GM19240 (cell line): ENCODE results near the gene PPP1R13L.

Experiments
- DNase-seq: peaks from one replicate; pipeline ENCODE4 v3.0.0; 2011; ENCODE audit warnings: low spot score; ENCODE audit not compliant: insufficient read length

PPP1R13L gene, protein sequence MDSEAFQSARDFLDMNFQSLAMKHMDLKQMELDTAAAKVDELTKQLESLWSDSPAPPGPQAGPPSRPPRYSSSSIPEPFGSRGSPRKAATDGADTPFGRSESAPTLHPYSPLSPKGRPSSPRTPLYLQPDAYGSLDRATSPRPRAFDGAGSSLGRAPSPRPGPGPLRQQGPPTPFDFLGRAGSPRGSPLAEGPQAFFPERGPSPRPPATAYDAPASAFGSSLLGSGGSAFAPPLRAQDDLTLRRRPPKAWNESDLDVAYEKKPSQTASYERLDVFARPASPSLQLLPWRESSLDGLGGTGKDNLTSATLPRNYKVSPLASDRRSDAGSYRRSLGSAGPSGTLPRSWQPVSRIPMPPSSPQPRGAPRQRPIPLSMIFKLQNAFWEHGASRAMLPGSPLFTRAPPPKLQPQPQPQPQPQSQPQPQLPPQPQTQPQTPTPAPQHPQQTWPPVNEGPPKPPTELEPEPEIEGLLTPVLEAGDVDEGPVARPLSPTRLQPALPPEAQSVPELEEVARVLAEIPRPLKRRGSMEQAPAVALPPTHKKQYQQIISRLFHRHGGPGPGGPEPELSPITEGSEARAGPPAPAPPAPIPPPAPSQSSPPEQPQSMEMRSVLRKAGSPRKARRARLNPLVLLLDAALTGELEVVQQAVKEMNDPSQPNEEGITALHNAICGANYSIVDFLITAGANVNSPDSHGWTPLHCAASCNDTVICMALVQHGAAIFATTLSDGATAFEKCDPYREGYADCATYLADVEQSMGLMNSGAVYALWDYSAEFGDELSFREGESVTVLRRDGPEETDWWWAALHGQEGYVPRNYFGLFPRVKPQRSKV

GRCh38 chr19:45404557-45405434 lies at the start of gene PPP1R13L:
Gene PPP1R13L (minus strand): TSS chr19:45405069. CDS start chr19:45398318, 6,751 bp downstream.
- DNase-seq: peak; percentile 62

GRCh38 chr19:45451850-45452387 lies 47.0 kb upstream of the PPP1R13L start:
- no peak for DNase-seq

DNA sequence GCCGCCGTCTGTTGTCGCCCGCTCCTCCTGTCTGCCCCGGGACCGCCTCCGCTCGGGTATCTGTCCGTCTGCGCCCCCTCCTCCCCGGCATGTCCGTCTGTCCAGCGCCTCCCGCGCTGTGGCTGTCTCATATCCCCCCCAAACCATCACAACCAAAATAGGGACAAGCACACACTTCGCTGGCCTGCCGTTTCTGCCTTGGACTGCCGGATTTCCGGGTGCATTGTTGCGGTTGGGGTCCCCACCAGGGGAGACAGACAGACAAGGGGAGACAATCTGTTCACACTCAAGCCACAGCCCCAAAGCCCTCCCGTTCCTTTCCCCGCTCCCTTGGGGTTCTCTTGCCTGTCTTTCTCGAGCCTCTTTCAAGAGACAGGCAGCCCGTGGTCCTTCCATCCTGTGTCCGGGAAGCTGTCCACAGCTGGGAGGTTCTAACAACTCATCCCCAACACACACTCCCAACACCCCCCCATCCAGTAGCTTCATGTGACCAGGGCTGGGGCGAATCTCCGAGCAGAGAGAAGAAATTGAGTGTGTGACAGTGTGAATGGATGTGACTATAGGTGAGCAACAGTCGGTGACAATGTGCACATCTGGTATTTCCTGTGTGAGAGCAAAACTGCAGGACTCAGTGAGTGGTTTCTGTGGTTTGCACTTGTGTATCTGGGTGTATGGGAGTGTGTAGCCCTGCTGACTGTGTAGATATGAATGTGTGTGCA lies 46.4 kb upstream of the PPP1R13L start:
- no peak for DNase-seq

DNA sequence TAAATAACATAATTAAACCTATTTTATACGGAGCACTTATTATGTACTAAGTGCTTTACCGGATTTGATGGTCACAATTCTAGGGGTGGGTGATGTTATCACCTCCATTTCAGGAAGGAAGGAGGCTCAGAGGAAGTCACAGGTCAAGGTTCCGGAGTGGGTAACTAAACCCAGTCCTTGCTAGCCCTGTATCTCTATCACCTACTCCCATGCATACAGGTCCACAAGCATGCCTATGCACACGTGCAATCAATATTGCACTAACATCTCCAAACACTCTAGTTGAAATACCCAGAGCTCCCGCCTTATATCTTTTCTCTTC lies 45.1 kb upstream of the PPP1R13L start:
- no peak for DNase-seq

- DNase-seq: no peak
Observed at GRCh38 chr19:45448887-45449299, 44.0 kb upstream of the PPP1R13L start.

DNA sequence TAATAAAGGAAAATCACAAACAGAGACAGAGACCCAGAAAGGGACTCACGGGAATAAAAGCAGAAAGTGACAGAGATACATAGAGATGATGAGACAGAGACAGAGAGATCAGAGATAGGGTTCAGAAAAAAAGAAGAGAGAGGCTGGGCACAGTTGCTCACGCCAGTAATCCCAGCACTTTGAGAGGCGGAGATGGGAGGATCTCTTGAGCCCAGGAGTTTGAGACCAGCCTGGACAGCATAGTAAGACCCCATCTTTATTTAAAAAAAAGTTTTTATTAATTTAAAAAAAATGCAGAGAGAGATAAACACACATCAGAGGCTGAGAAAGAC lies 43.5 kb upstream of the PPP1R13L start:
- DNase-seq: no peak

DNA sequence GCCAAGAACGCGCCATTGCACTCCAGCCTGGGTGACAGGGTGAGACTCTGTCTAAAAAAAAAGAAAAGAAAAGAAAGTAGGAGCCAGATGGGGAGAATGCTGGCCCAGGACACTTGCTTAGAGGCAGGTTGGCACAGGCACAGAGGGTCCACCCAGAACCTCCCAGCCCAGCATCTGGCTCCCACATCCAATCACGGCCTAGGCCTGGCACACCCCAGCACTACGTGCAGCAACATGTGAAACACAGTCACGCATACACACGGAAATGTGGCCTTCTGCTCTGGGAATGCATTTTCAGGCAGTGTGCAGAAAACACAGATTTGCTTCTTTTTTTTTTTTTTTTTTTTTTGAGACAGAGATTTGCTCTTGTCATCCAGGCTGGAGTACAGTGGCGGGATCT lies 42.1 kb upstream of the PPP1R13L start:
- DNase-seq: no peak

DNA sequence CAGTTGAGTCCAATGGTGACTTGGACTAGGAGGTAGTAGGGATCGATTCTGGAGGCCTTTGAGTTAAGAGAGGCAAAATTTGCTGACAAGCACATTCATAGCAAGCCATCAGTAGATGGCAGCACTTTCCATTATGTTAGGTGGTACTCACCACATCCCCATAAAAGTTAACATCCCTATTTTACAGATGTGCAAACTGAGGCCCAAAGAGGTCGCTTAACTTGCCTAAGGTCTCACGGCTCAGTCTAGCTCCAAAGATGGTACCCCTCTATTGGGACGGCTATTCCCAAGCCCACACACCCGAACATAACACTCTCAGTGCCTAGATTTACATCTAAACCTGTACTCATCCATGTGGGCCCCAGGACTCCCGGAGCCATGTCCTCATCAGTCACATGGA lies 41.4 kb upstream of the PPP1R13L start:
- DNase-seq: no peak

DNA sequence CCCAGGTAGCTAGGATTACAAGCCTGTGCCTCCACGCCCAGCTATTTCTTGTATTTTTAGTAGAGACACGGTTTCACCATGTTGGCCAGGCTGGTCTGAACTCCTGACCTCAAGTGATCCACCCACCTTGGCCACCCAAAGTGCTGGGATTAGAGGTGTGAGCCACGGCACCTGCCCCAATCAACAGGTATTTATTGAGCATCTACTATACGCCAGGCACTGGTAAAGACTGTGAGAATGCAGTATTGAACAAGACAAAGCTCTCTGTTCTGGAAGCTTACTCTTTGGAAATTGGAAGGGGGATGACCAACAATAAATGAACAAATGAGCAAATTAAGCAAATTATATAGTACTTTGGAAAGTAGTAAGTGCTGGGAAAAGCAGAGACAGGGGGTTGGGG lies 40.3 kb upstream of the PPP1R13L start:
- no peak for DNase-seq

DNA sequence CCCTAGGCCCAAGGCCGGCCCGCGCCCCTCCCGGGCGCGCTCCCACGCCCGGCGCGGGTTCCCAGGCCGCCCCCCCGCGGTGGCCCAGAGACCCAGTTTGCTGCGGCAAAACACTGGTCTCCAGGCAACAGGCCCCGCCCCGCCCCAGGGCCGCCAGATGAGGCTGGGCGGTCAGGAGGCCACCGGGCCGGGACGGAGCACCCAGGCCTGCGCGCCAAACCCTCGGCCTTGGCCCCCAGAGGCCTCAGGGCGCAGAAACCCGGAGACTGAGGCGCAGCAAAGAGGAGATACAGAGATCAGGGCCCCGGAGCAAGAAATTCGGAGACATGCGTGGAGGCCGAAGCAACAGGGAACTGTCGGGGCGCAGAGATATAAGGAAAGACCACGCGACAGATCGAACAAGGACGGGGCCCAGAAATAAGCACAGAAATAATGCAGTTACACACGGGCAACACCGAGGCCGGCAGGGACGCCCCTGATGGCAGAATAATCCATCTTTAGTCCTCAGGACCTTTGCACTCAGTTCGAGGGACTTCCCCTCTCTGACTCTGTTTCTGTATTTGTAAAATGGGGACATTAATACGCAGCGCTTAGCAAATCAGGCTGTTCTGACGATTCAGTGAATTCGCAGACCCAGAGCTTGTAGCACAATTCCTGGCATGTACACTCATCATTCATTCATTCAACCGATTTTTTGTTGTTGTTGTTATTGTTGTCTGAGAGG lies 39.6 kb upstream of the PPP1R13L start:
- no peak for DNase-seq

GRCh38 chr19:45443462-45444317 lies 38.8 kb upstream of the PPP1R13L start:
- no peak for DNase-seq

- no peak for DNase-seq
Observed at GRCh38 chr19:45442778-45443461, 38.1 kb upstream of the PPP1R13L start.

- DNase-seq: no peak
Observed at GRCh38 chr19:45442408-45442777, 37.5 kb upstream of the PPP1R13L start.

DNA sequence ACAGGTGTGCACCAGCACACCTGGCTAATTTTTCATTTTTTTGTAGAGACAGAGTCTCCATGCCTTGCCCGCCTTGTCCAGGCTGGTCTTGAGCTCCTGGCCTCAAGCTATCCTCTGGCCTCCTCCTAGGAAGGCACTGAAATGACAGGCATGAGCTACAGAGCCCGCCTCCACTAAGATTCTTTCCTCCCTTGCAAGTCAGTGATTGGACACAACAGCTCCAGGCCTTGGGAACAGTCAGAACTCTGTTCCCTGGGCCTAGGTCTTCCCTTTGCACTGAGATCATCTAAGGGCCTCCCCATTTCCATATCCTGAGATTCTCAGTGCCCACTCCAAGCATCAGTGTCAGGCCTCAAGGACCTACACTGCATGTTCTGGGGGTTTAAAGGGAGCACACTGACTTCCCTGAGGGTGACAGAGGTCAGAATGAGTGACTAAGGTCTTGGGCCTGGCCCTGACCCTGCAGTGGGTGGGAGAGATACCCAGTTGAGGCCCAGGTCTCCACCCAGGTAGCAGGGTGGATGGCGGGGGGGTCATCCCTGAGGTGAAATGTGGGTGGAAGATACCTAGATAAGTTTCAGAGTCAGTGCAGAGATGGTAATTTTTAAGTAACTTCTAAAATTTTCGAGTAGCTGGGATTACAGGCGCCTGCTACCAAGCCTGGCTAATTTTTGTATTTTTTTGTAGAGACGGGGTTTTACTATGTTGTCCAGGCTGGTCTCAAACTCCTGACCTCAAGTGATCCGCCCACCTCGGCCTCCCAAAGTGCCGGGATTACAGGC lies 36.2 kb upstream of the PPP1R13L start:
- DNase-seq: no peak

- DNase-seq: no peak
Observed at GRCh38 chr19:45440259-45440638, 35.4 kb upstream of the PPP1R13L start.

DNA sequence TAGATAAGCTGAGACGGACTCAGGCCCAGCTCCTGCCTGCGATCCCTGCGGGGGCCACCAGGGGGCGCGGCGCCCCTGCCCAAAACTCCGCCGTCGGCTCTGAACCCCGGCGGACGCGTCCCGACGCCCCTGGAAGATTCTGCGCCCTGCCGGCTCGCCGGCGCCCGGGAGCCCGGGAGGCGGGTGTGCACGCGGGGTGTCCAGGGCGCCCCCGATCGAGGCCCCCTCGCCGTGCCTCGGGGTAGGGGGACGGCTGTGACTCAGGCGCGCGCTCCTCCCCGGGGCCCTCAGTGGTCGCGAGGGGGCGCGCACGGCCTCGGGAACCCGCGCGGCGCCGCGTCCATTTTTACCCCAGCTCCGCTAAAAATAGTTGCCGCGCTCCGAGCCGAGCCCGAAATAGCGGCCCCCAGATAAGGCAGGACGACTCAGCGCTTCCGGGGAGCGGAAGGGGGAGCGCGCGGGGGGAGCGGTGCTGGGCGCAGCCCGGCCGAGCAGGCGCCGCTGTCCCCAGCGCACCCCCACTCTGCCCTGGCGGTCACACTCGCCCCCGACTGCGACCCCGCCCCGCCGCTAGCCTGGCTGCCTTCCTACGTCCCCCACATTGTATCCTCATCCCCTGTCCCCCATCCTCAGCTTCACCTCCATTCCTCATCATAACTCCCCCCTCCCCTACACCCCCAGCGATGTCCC lies 34.8 kb upstream of the PPP1R13L start:
- peak; percentile 78 for DNase-seq

GRCh38 chr19:45439190-45439568 lies 34.3 kb upstream of the PPP1R13L start:
- no peak for DNase-seq
